B cell (primary cell): Measurements from ENCODE around the gene AZU1. TPM values are rescaled to one million over a fixed set of nuclear protein-coding genes. Genes with fewer than 3 reads are reported as not detected.
A peak's percentile ranks its signal among the peaks of the same experiment; 100 is the strongest.

ENCODE experiments used
- ATAC-seq: fragments of 200-7000 bp; cut with Tn5 transposase; one replicate; pipeline ENCODE4 v1.10.0; 2021; ENCODE audit warnings: low read depth, mild to moderate bottlenecking, moderate number of reproducible peaks, moderate library complexity
- CTCF ChIA-PET: fragments of 350-600 bp; sonication (Branson Sonifier 250); formaldehyde crosslinking; loops from one replicate; lab custom pipeline; 2021; ENCODE audit warnings: antibody characterized with exemption, inconsistent platforms; lab: Charles Lee
- POLR2A ChIA-PET: fragments of 350-600 bp; sonication (Branson Sonifier 250); formaldehyde crosslinking; loops from one replicate; lab custom pipeline; 2021; ENCODE audit warnings: antibody characterized with exemption; lab: Charles Lee
- DNase-seq: peaks from one replicate; pipeline ENCODE4 v3.0.0; 2013
- H2AFZ ChIP-seq: 2 replicates; pipeline ENCODE4 v1.6.1; 2012; ENCODE audit warnings: mild to moderate bottlenecking, low read depth, low read length; ENCODE audit not compliant: insufficient read depth, poor library complexity, severe bottlenecking
- H3K27ac ChIP-seq, 2 donors: 1 replicate in 1 of 2; 2 replicates in 1 of 2; pipeline ENCODE4 v1.5.1; 2012 to 2013; ENCODE audit warnings: low read length in 2 of 2, mild to moderate bottlenecking in 2 of 2, moderate library complexity in 1 of 2
- H3K27me3 ChIP-seq, 4 experiments: fragments of 200-600 bp in 1 of 4; sonication (generic) in 1 of 4; replicated peaks in 1 of 4; 1 replicate in 2 of 4; 2 replicates in 2 of 4; pipeline versions ENCODE4 v1.6.1 to v1.7.0; 2013 to 2016; ENCODE audit warnings: low read length in 3 of 4, mild to moderate bottlenecking in 2 of 4, mixed read lengths in 1 of 4, moderate library complexity in 1 of 4; ENCODE audit not compliant: insufficient read depth in 4 of 4, control insufficient read depth in 3 of 4; ENCODE audit errors: control extremely low read depth in 1 of 4
- H3K36me3 ChIP-seq, 2 experiments: replicated peaks in 1 of 2; 1 replicate in 1 of 2; 2 replicates in 1 of 2; pipeline versions ENCODE4 v1.6.1 to v1.7.1; 2013; ENCODE audit warnings: low read length in 1 of 2; ENCODE audit not compliant: insufficient read depth in 2 of 2, control insufficient read depth in 1 of 2; ENCODE audit errors: control extremely low read depth in 1 of 2, extremely low read depth in 1 of 2
- H3K4me1 ChIP-seq, 2 donors: fragments of 200-600 bp in 1 of 2; sonication (generic) in 1 of 2; 1 replicate in 1 of 2; 2 replicates in 1 of 2; pipeline versions ENCODE4 v1.5.1 to v1.6.1; 2013 to 2017; ENCODE audit warnings: low read length in 2 of 2; ENCODE audit not compliant: control insufficient read depth in 2 of 2, insufficient read depth in 2 of 2
- H3K4me2 ChIP-seq: replicated peaks from 2 replicates; pipeline ENCODE3; 2012; ENCODE audit warnings: mild to moderate bottlenecking, low read depth, low read length; ENCODE audit not compliant: poor library complexity, severe bottlenecking
- H3K4me3 ChIP-seq, 5 experiments: fragments of 200-600 bp in 1 of 5; sonication (generic) in 1 of 5; 1 replicate in 3 of 5; 2 replicates in 2 of 5; pipeline versions ENCODE4 v1.5.1 to v1.7.0; 2011 to 2016; ENCODE audit warnings: low read length in 4 of 5, mild to moderate bottlenecking in 4 of 5, low read depth in 2 of 5, control low read depth in 1 of 5, moderate library complexity in 1 of 5; ENCODE audit not compliant: insufficient read depth in 1 of 5; ENCODE audit errors: control extremely low read depth in 1 of 5, extremely low read depth in 1 of 5
- H3K79me2 ChIP-seq: fragments of 200-600 bp; sonication (generic); one replicate; pipeline ENCODE4 v1.6.0; 2016; ENCODE audit warnings: low read length; ENCODE audit not compliant: control insufficient read depth, insufficient read depth
- H3K9ac ChIP-seq: fragments of 200-600 bp; sonication (generic); 2 replicates; pipeline ENCODE4 v1.6.1; 2017; ENCODE audit warnings: mild to moderate bottlenecking, low read length, moderate library complexity
- H3K9me3 ChIP-seq, 3 donors: one replicate each; pipeline versions ENCODE4 v1.6.1 to v1.7.1; 2013; ENCODE audit warnings: low read length in 2 of 3; ENCODE audit not compliant: control insufficient read depth in 2 of 3, insufficient read depth in 1 of 3; ENCODE audit errors: control extremely low read depth in 1 of 3
- H4K20me1 ChIP-seq: 2 replicates; pipeline ENCODE4 v1.6.0; 2012; ENCODE audit warnings: mild to moderate bottlenecking, low read length; ENCODE audit not compliant: insufficient read depth, control insufficient read depth, poor library complexity, severe bottlenecking
- H3K27ac Mint-ChIP-seq: one replicate; pipeline ENCODE4 v1.8.0; 2021; ENCODE audit warnings: mixed read lengths
- H3K27me3 Mint-ChIP-seq: one replicate; pipeline ENCODE4 v1.8.0; 2021; ENCODE audit warnings: mixed read lengths
- H3K4me1 Mint-ChIP-seq: one replicate; pipeline ENCODE4 v1.8.0; 2021; ENCODE audit warnings: mixed read lengths
- H3K4me3 Mint-ChIP-seq: one replicate; pipeline ENCODE4 v1.8.0; 2021; ENCODE audit warnings: mixed read lengths
- H3K9me3 Mint-ChIP-seq: one replicate; pipeline ENCODE4 v1.8.0; 2022; ENCODE audit warnings: mixed read lengths; ENCODE audit not compliant: insufficient read depth
- CTCF ChIP-seq: fragments of 200-600 bp; IDR thresholded peaks from one replicate; pipeline ENCODE4 v1.8.0; 2022; ENCODE audit warnings: antibody characterized with exemption, mild to moderate bottlenecking
- EZH2 ChIP-seq: IDR thresholded peaks from 2 replicates; pipeline ENCODE4 v1.6.1; 2012; ENCODE audit warnings: borderline replicate concordance, low read depth, mild to moderate bottlenecking, moderate library complexity, low read length; ENCODE audit not compliant: insufficient read depth, poor library complexity, severe bottlenecking
- WGBS: methylation state at CpG from one replicate; pipeline ENCODE4 v1.1.5; 2013; ENCODE audit warnings: missing lambda C conversion rate; ENCODE audit not compliant: insufficient coverage; 5-methylcytosine and 5-hydroxymethylcytosine counted together
- intact Hi-C: fragments of 100-400 bp; cut with micrococcal nuclease; formaldehyde crosslinking; loops from one replicate; pipeline ENCODE4 v1.10.0; 2022
- polyA plus RNA-seq: library from polyadenylated mRNA; depleted of rRNA; stranded (reverse); fragments of >200 nt; gene quantifications from 2 replicates; pipeline ENCODE4 v1.2.3, GENCODE V29; 2012
- total RNA-seq, 2 donors: library from RNA; stranded (reverse); fragments of 120-200 nt in 1 of 2; gene quantifications; 1 replicate in 1 of 2; 2 replicates in 1 of 2; pipeline versions ENCODE4 v1.2.3 to v1.2.4, GENCODE V29; 2013 to 2022

Gene AZU1
- total and polyA plus RNA-seq, 2 donors (not counting 1 experiment from before 2014, with no cell fraction given), result 0.13 to 0.44 TPM

GRCh38 chr19:871446-872265 is 44.0 kb downstream of the AZU1 start:
- Histone ChIP-seq H3K79me2 (no peaks in the 10 kb centered on the region), H3K4me2 (peak overlapping the region; percentile 72), H3K9ac (peak overlapping the region; percentile 49), H2AFZ (no peak overlapping the region), H3K36me3 (peaks cover 0 to 17% of the 10 kb centered on the region in 2 experiments), H3K4me3 (peak overlapping the region in 2 of 5 experiments; percentile 45 to 60), H3K27me3 (no peaks in the 10 kb centered on the region), H3K4me1 (peaks cover 8 to 17% of the 10 kb centered on the region in 2 donors), H3K9me3 (peaks cover 0 to 5% (median 0%) of the 10 kb centered on the region in 3 donors), H3K27ac (peak overlapping the region; percentile 38 to 45), H4K20me1 (peaks cover 7% of the 10 kb centered on the region)
- H3K27me3 Mint-ChIP-seq, result no peaks in the 10 kb centered on the region
- ATAC-seq, result no peak
- H3K27ac Mint-ChIP-seq, result peak overlapping the region; percentile 50
- intact Hi-C loops, result no loop called here
- H3K4me1 Mint-ChIP-seq, result peaks cover 9% of the 10 kb centered on the region
- WGBS, result 95% methylated on average over 18 of the region's 33 CpGs
- POLR2A ChIA-PET, result interaction anchor here (0.7 kb wide), 1 partner anchor 104 kb away, joined by 9 read pairs; no protein-coding TSS in a partner anchor
- peak; percentile 73 for DNase-seq
- CTCF ChIA-PET, result no interaction called here
- H3K4me3 Mint-ChIP-seq, result no peak overlapping the region
- no peaks in the 10 kb centered on the region for H3K9me3 Mint-ChIP-seq
- TF ChIP-seq EZH2, result no peak
- no peak for TF ChIP-seq CTCF
